K562 (cell line): Measurements from ENCODE around the gene ABCC1. TPM values are rescaled to one million over a fixed set of nuclear protein-coding genes. Genes with fewer than 3 reads are reported as not detected.

ENCODE experiments used
- ARNT ChIP-seq, 2 experiments: fragments of 450-650 bp; IDR thresholded peaks; 2 replicates each; pipeline ENCODE4 v1.6.1; 2016; ENCODE audit warnings: mild to moderate bottlenecking in 1 of 2
- BDP1 ChIP-seq: IDR thresholded peaks from 3 replicates; pipeline ENCODE4 v1.6.1; 2011; ENCODE audit not compliant: insufficient read length, insufficient read depth
- C11orf30 ChIP-seq: fragments of 450-650 bp; IDR thresholded peaks from 2 replicates; pipeline ENCODE4 v1.6.1; 2016; ENCODE audit warnings: low read depth, mild to moderate bottlenecking
- CCAR2 ChIP-seq: fragments of 200-400 bp; formaldehyde crosslinking; IDR thresholded peaks from 2 replicates; pipeline ENCODE4 v1.6.1; 2017; ENCODE audit warnings: mild to moderate bottlenecking, low read depth, low read length
- CREB1 ChIP-seq, 2 experiments: sonication (generic) in 1 of 2; formaldehyde crosslinking in 1 of 2; IDR thresholded peaks; 2 replicates each; pipeline versions ENCODE4 v1.6.1 to v1.8.0; 2012 to 2022; ENCODE audit warnings: inconsistent platforms in 1 of 2, mild to moderate bottlenecking in 1 of 2, missing genetic modification reagents in 1 of 2, moderate library complexity in 1 of 2
- FOSL1 ChIP-seq: fragments of 200-800 bp; sonication (Bioruptor generic); conservative IDR thresholded peaks from 2 replicates; pipeline ENCODE4 v1.6.1; 2016; ENCODE audit warnings: missing genetic modification characterization, missing compliant biosample characterization
- IFI16 ChIP-seq: fragments of 250-450 bp; sonication (Bioruptor Pico); IDR thresholded peaks from 2 replicates; pipeline ENCODE4 v2.1.2; 2022; ENCODE audit warnings: mild to moderate bottlenecking, inconsistent platforms
- MBD2 ChIP-seq: sonication (generic); IDR thresholded peaks from 2 replicates; pipeline ENCODE4 v1.6.1; 2016; ENCODE audit warnings: low read depth, borderline replicate concordance
- MTF1 ChIP-seq: fragments of 250-450 bp; sonication (Bioruptor Pico); IDR thresholded peaks from 2 replicates; pipeline ENCODE4 v1.9.0; 2021; ENCODE audit warnings: moderate library complexity, mild to moderate bottlenecking, inconsistent platforms, borderline replicate concordance
- NR2C1 ChIP-seq, 2 experiments: fragments of 450-650 bp; IDR thresholded peaks; 2 replicates each; pipeline ENCODE4 v1.6.1; 2017; ENCODE audit warnings: mild to moderate bottlenecking in 2 of 2, antibody characterized with exemption in 1 of 2, inconsistent platforms in 1 of 2, missing compliant biosample characterization in 1 of 2, missing genetic modification characterization in 1 of 2
- PHF20 ChIP-seq: fragments of 450-650 bp; IDR thresholded peaks from 2 replicates; pipeline ENCODE4 v1.6.1; 2018; ENCODE audit not compliant: partially characterized antibody
- RBM25 ChIP-seq: fragments of 200-400 bp; formaldehyde crosslinking; IDR thresholded peaks from 2 replicates; pipeline ENCODE4 v1.6.1; 2018; ENCODE audit warnings: low read length, low read depth, moderate library complexity; ENCODE audit not compliant: severe bottlenecking
- RCOR1 ChIP-seq, 2 experiments: IDR thresholded peaks; 2 replicates each; pipeline ENCODE4 v1.6.1; 2012; ENCODE audit warnings: low read depth in 2 of 2, low read length in 2 of 2, borderline replicate concordance in 1 of 2, improper control_type of control experiment in 1 of 2
- SMARCA4 ChIP-seq: fragments of 450-650 bp; IDR thresholded peaks from 2 replicates; pipeline ENCODE4 v1.6.1; 2016
- SNIP1 ChIP-seq: fragments of 450-650 bp; IDR thresholded peaks from 2 replicates; pipeline ENCODE4 v1.7.1; 2017; ENCODE audit warnings: low read depth, mild to moderate bottlenecking
- SOX6 ChIP-seq: fragments of 450-650 bp; IDR thresholded peaks from 2 replicates; pipeline ENCODE4 v1.6.1; 2014; ENCODE audit warnings: mild to moderate bottlenecking
- SP1 ChIP-seq: sonication (generic); formaldehyde crosslinking; IDR thresholded peaks from 2 replicates; pipeline ENCODE4 v1.8.1; 2022; ENCODE audit warnings: mild to moderate bottlenecking, missing genetic modification reagents
- TSC22D4 ChIP-seq: fragments of 450-650 bp; IDR thresholded peaks from 2 replicates; pipeline ENCODE4 v1.6.1; 2016; ENCODE audit warnings: missing genetic modification characterization, missing biosample characterization, control low read depth
- ZBTB8A ChIP-seq: fragments of 450-650 bp; IDR thresholded peaks from 2 replicates; pipeline ENCODE4 v1.6.1; 2018; ENCODE audit warnings: mild to moderate bottlenecking, moderate library complexity; ENCODE audit not compliant: partially characterized antibody
- ZFP36 ChIP-seq: fragments of 150-350 bp; IDR thresholded peaks from 2 replicates; pipeline ENCODE4 v1.6.1; 2018; ENCODE audit warnings: low read length, low read depth; ENCODE audit not compliant: partially characterized antibody
- ZNF717 ChIP-seq: fragments of 250-450 bp; sonication (Bioruptor Pico); IDR thresholded peaks from 2 replicates; pipeline ENCODE4 v1.5.0; 2021
- ZNF76 ChIP-seq: fragments of 250-450 bp; sonication (Bioruptor Pico); IDR thresholded peaks from 2 replicates; pipeline ENCODE4 v1.4.0; 2020; ENCODE audit warnings: mild to moderate bottlenecking, moderate library complexity, borderline replicate concordance
- ZNF79 ChIP-seq: fragments of 250-450 bp; sonication (Bioruptor Pico); IDR thresholded peaks from 2 replicates; pipeline ENCODE4 v1.4.0; 2020; ENCODE audit warnings: low read depth, mild to moderate bottlenecking, moderate library complexity
- polyA plus RNA-seq, 8 experiments: library from polyadenylated mRNA; depleted of rRNA in 4 of 8; stranded (reverse) in 5 of 8; unstranded in 3 of 8; fragments of >200 nt; fragmentation: Nextera tagmentation in 2 of 8; fragmentation: Illumina TruSeq in 1 of 8; extraction: Ambion mirVana in 2 of 8; extraction: Trizol in 1 of 8; gene quantifications; 2 replicates each; pipeline versions ENCODE4 v1.2.1 to v1.2.3, GENCODE V29; 2011 to 2014; ENCODE audit warnings: inconsistent platforms in 1 of 8, missing spikeins in 1 of 8
- total RNA-seq, 7 experiments: library from RNA; depleted of rRNA in 6 of 7; stranded (reverse); fragments of >200 nt in 6 of 7; fragmentation: Illumina TruSeq in 2 of 7; extraction: Trizol in 2 of 7; gene quantifications; 2 replicates each; pipeline versions ENCODE4 v1.2.1 to v1.2.3, GENCODE V29; 2011 to 2021; ENCODE audit warnings: low replicate concordance in 1 of 7
- TF ChIP-seq, protein P1 (sequence below): fragments of 250-450 bp; sonication (Bioruptor Pico); IDR thresholded peaks from 2 replicates; pipeline ENCODE4 v1.4.0; 2020; ENCODE audit warnings: mild to moderate bottlenecking
- TF ChIP-seq, protein P2 (sequence below): sonication (generic); formaldehyde crosslinking; IDR thresholded peaks from 2 replicates; pipeline ENCODE4 v1.9.0; 2022; ENCODE audit warnings: mild to moderate bottlenecking, missing genetic modification reagents
- TF ChIP-seq, protein P3 (sequence below): fragments of 200-800 bp; sonication (Bioruptor generic); IDR thresholded peaks from 2 replicates; pipeline ENCODE4 v1.6.1; 2017; ENCODE audit warnings: missing genetic modification characterization, missing compliant biosample characterization
- TF ChIP-seq, protein P4 (sequence below): fragments of 250-450 bp; sonication (Bioruptor Pico); IDR thresholded peaks from 2 replicates; pipeline ENCODE4 v1.8.0; 2021; ENCODE audit warnings: moderate library complexity, mild to moderate bottlenecking, inconsistent platforms

Gene ABCC1
- total and polyA plus RNA-seq, 9 of the 15 experiments (the other 6 are each of a cell fraction or from before 2014, with no cell fraction given) = 3.9 to 41.6 (median 10.0) TPM

DNA sequence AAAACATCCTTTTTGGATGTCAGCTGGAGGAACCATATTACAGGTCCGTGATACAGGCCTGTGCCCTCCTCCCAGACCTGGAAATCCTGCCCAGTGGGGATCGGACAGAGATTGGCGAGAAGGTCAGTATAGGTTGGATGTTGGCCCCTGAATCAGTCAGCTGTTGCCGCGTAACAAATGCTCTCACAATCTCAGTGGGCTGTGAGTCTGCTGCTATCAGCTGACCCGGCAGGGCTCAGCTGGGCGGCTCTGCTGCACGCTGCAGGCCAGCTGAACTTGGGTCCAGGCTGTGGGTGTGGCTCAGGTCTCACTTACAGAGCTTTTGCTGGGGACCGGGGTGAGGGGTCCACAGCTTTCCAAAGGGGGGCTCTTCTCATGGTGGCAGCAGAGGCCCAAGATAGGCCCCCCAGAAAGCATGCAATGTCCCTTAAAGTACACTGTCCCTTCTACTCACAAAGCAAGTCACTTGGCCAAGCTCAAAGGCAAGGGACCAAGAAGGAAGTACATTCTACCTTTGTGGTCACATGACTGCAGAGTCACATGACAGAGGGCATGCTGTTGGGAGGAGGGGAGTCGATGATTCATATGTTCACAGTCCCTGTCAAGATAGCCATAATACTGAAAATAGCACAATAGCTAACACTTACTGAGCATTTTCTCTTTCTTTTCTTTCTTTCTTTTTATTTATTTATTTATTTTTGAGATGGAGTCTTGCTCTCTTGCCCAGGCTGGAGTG lies 134.2 kb downstream of the ABCC1 start (continued):
- TF ChIP-seq, protein P1, sequence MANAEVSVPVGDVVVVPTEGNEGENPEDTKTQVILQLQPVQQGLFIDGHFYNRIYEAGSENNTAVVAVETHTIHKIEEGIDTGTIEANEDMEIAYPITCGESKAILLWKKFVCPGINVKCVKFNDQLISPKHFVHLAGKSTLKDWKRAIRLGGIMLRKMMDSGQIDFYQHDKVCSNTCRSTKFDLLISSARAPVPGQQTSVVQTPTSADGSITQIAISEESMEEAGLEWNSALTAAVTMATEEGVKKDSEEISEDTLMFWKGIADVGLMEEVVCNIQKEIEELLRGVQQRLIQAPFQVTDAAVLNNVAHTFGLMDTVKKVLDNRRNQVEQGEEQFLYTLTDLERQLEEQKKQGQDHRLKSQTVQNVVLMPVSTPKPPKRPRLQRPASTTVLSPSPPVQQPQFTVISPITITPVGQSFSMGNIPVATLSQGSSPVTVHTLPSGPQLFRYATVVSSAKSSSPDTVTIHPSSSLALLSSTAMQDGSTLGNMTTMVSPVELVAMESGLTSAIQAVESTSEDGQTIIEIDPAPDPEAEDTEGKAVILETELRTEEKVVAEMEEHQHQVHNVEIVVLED (CRISPR knock-in tag) = no peak
- TF ChIP-seq PHF20 (peak; percentile 95), SP1 (CRISPR knock-in tag) (no peak), RBM25 (peak; percentile 49), C11orf30 (peak; percentile 66), ZNF76 (CRISPR knock-in tag) (no peak), SMARCA4 (no peak), NR2C1 (IDR thresholded peaks at IDR 0.05) (no peak), NR2C1 (tag; IDR thresholded peaks at IDR 0.05) (peak; percentile 61; the same call in 1 of the 2 replicates), SNIP1 (no peak), ZNF79 (CRISPR knock-in tag) (no peak), SOX6 (no peak), MBD2 (no peak), BDP1 (no peak), ZFP36 (no peak), ZNF717 (CRISPR knock-in tag) (no peak), TSC22D4 (tag) (no peak), ARNT (IDR thresholded peaks at IDR 0.05) (no peak), CCAR2 (no peak), MTF1 (no peak), IFI16 (CRISPR knock-in tag) (no peak), ZBTB8A (no peak), RCOR1 (IDR thresholded peaks at IDR 0.05; ENCODE audit: borderline replicate concordance in 1 of 2, low read depth in 2 of 2, low read length in 2 of 2) (0 out of 4 replicates have a peak, but pooled peaks of 1 of the 2 experiments have one; percentile 12), FOSL1 (tag) (peak; percentile 79), CREB1 (IDR thresholded peaks at IDR 0.05) (no peak), CREB1 (CRISPR knock-in tag; IDR thresholded peaks at IDR 0.05) (no peak)
- TF ChIP-seq, protein P2, sequence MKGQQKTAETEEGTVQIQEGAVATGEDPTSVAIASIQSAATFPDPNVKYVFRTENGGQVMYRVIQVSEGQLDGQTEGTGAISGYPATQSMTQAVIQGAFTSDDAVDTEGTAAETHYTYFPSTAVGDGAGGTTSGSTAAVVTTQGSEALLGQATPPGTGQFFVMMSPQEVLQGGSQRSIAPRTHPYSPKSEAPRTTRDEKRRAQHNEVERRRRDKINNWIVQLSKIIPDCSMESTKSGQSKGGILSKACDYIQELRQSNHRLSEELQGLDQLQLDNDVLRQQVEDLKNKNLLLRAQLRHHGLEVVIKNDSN = peak; percentile 98
- TF ChIP-seq, protein P3, sequence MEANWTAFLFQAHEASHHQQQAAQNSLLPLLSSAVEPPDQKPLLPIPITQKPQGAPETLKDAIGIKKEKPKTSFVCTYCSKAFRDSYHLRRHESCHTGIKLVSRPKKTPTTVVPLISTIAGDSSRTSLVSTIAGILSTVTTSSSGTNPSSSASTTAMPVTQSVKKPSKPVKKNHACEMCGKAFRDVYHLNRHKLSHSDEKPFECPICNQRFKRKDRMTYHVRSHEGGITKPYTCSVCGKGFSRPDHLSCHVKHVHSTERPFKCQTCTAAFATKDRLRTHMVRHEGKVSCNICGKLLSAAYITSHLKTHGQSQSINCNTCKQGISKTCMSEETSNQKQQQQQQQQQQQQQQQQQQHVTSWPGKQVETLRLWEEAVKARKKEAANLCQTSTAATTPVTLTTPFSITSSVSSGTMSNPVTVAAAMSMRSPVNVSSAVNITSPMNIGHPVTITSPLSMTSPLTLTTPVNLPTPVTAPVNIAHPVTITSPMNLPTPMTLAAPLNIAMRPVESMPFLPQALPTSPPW (CRISPR knock-in tag) = peak; percentile 70
- TF ChIP-seq, protein P4, sequence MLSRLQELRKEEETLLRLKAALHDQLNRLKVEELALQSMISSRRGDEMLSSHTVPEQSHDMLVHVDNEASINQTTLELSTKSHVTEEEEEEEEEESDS = no peak
